PC-3 (cell line): ENCODE measurements around the gene MOK.
"Not testable (repeated sequence)": the region's sequence is repeated elsewhere in the genome, so short reads cannot be mapped to it uniquely, and the experiment has no call there.

ENCODE experiments used
- CTCF ChIP-seq: fragments of 300-600 bp; sonication (generic); conservative IDR thresholded peaks from 2 replicates; pipeline ENCODE4 v1.5.1; 2017; ENCODE audit warnings: antibody characterized with exemption, low read depth, mild to moderate bottlenecking, low read length
- EZH2 ChIP-seq: fragments of 300-600 bp; sonication (generic); IDR thresholded peaks from one replicate; pipeline ENCODE4 v1.6.1; 2017; ENCODE audit warnings: antibody characterized with exemption, mild to moderate bottlenecking, low read length; ENCODE audit not compliant: unreplicated experiment
- EZH2phosphoT487 ChIP-seq: fragments of 300-600 bp; sonication (generic); IDR thresholded peaks from 2 replicates; pipeline ENCODE4 v1.6.1; 2018; ENCODE audit warnings: mild to moderate bottlenecking, antibody characterized with exemption, low read length, borderline replicate concordance

- TF ChIP-seq CTCF, EZH2, EZH2phosphoT487: not testable (repeated sequence)
Observed at GRCh38 chr14:102351593-102351992, 46.6 kb upstream of the MOK start.
